ENCODE data around the gene HOXA1.

The HOXA1 gene

GRCh38 chr7:27134392-27134791, 38.6 kb upstream of the HOXA1 start (continued):
- TF ChIP-seq ZNF23 (tag by site-specific recombination; IDR thresholded peaks at IDR 0.05; ENCODE audit: borderline replicate concordance) (no peak), INSM2 (tag by site-specific recombination; IDR thresholded peaks at IDR 0.05) (peak; percentile 76; the same call in 1 of the 2 replicates), ZBTB10 (tag by site-specific recombination; IDR thresholded peaks at IDR 0.05) (no peak), SETDB1 (IDR thresholded peaks at IDR 0.05; ENCODE audit: insufficient read length, low read length) (no peak), ZFP69B (tag by site-specific recombination; IDR thresholded peaks at IDR 0.05) (no peak), SCRT2 (tag by site-specific recombination; IDR thresholded peaks at IDR 0.05) (no peak), ZSCAN30 (tag by site-specific recombination; IDR thresholded peaks at IDR 0.05) (no peak), ZNF521 (tag by site-specific recombination; IDR thresholded peaks at IDR 0.05) (no peak), ZNF670 (tag by site-specific recombination; IDR thresholded peaks at IDR 0.05; ENCODE audit: low read depth) (no peak), KLF9 (tag by site-specific recombination; IDR thresholded peaks at IDR 0.05; ENCODE audit: low read depth) (no peak), ZFP3 (tag by site-specific recombination; IDR thresholded peaks at IDR 0.05; ENCODE audit: low read depth) (no peak), ZNF660 (tag by site-specific recombination; IDR thresholded peaks at IDR 0.05) (peak; percentile 67; the same call in 1 of the 2 replicates), ZNF175 (tag by site-specific recombination; IDR thresholded peaks at IDR 0.05) (no peak), ZNF423 (tag by site-specific recombination; IDR thresholded peaks at IDR 0.05) (no peak), ZNF610 (tag by site-specific recombination; IDR thresholded peaks at IDR 0.05; ENCODE audit: borderline replicate concordance) (no peak), ZNF433 (tag by site-specific recombination; IDR thresholded peaks at IDR 0.05; ENCODE audit: low read depth) (no peak), REPIN1 (tag by site-specific recombination; IDR thresholded peaks at IDR 0.05; ENCODE audit: low read depth) (no peak), ZNF114 (tag by site-specific recombination; IDR thresholded peaks at IDR 0.05) (no peak), ZNF391 (tag by site-specific recombination; IDR thresholded peaks at IDR 0.05; ENCODE audit: borderline replicate concordance, low read depth) (0 out of 2 replicates have a peak, but pooled peaks have one; percentile 18), ZNF621 (tag by site-specific recombination; IDR thresholded peaks at IDR 0.05) (no peak), ZNF768 (tag by site-specific recombination; IDR thresholded peaks at IDR 0.05) (no peak), KLF7 (tag by site-specific recombination; IDR thresholded peaks at IDR 0.05; ENCODE audit: borderline replicate concordance) (no peak), PATZ1 (tag by site-specific recombination; IDR thresholded peaks at IDR 0.05) (peak; percentile 41; the same call in 1 of the 2 replicates), MYNN (tag by site-specific recombination; IDR thresholded peaks at IDR 0.05; ENCODE audit: borderline replicate concordance) (no peak), ZSCAN16 (tag by site-specific recombination; IDR thresholded peaks at IDR 0.05) (no peak), ZFHX2 (tag by site-specific recombination; conservative IDR thresholded peaks at IDR 0.05) (no peak), ZNF19 (tag by site-specific recombination; IDR thresholded peaks at IDR 0.05; ENCODE audit: low read depth) (no peak), ZNF645 (tag by site-specific recombination; IDR thresholded peaks at IDR 0.05) (no peak), ZNF146 (tag by site-specific recombination; IDR thresholded peaks at IDR 0.05) (no peak), ZNF362 (tag by site-specific recombination; IDR thresholded peaks at IDR 0.05) (no peak), ZNF248 (tag by site-specific recombination; IDR thresholded peaks at IDR 0.05) (no peak)
- TF ChIP-seq, protein P1, sequence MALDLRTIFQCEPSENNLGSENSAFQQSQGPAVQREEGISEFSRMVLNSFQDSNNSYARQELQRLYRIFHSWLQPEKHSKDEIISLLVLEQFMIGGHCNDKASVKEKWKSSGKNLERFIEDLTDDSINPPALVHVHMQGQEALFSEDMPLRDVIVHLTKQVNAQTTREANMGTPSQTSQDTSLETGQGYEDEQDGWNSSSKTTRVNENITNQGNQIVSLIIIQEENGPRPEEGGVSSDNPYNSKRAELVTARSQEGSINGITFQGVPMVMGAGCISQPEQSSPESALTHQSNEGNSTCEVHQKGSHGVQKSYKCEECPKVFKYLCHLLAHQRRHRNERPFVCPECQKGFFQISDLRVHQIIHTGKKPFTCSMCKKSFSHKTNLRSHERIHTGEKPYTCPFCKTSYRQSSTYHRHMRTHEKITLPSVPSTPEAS (tag by site-specific recombination; IDR thresholded peaks at IDR 0.05): no peak

Data from HEK293 (cell line).